AG20443 (cell line): Measurements from ENCODE around the gene RCAN3.
"Not testable (repeated sequence)": the region's sequence is repeated elsewhere in the genome, so short reads cannot be mapped to it uniquely, and the experiment has no call there.

Experiments used
- DNase-seq: peaks from one replicate; pipeline ENCODE4 v3.0.0; 2012; ENCODE audit warnings: low spot score, mixed read lengths

RCAN3 gene

DNA sequence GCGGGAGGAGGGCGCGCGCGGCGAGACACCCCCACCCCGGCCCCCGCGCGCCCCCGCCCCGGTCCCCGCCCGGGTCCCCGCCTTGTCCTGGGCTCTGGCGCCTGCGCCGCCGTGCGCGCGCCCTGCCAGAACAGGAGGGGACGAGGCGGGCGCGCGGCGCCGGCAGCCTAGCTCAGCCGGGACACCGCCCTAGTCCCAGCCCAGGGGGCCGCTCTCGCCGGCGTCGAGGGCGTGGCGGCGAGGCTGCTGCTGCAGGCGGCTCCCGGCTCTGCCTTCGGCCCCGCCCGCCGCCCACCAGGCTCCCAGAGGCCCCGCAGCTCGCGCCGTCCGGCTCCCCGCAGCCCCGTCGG, at the start of gene RCAN3:
RCAN3 (plus strand) TSS at position 128 of the 350 bp plus-strand sequence. CDS start 11,537 bp downstream, outside the sequence.
- peak; percentile 99 for DNase-seq

DNA sequence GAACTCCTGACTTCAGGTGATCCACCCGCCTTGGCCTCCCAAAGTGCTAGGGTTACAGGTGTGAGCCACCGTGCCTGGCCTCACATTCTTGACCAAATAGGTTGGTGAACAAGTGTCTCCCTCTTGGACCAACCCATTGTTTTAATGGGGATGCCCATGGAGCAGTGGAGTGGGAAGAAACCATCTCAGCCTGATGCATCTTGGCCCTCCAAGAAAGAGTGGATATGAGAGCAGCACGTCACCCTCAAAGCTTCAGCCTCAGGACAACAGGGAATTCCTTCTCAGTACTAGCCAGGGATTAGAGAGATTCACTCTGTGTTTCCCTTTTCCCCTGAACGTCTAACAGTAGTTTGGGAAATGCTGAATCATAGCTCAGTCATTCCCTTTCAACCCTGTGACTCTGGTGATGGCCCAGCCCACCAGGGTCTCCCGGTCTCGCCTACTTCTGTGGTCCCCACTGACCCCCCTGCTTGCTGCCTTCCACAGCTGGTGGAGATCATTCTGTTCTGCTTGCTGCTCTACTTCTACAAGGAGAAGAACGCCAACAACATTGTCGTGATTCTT, 49.6 kb upstream of the RCAN3 start:
- DNase-seq = no peak

DNA sequence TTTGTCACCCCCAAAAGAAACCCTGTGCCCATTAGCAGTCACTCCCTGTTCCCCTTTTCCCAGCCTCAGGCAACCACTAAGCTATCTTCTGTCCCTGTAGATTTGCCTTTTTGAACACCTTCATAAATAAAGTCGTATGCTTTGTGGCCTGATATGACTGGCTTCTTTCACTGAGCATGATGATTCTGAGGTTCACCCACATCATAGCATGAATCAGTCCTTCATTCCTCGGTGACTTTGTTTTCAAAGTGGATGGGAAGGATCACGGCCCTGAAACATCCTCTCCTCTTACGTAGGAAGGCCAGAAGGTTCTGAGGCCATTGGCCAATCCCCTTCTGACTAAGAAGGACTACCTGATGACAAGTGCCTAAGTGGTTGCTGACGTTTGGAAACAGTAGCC, 48.0 kb upstream of the RCAN3 start:
- no peak for DNase-seq

DNA sequence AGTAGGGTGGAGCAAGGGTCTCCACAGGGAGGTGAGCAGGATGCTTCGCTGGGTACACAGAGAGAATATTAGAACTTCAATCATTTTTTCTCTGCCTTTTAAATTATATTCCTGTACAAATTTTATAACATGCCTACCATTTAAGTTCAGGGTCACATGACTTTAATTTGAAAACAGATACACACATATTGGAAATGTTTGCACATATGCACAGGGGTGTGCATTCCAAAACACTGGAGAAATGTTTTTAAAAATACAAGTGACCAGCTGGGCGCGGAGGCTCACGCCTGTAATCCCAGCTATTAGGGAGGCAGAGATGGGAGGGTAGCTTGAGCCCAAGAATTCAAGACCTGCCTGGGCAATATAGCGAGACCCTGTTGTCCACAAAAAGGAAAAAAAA, 47.4 kb upstream of the RCAN3 start:
- no peak for DNase-seq

DNA sequence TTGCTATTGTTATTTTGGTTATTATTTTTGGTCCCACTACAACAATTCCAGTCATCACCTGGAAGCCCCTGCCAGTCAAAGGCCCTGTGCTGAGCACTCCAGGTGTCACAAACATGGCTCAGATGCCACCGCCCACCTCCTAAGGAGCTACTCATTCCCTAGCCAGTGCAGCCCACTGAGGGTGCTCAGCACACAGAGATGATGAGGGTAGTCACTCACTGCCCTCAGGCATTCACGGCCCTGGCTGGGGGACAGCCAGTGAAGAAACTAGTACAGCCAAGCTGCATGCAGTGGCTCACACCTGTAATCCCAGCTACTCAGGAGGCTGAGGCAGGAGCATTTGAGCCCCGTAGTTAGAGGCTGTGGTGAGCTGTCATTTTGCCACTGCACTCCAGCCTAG, 44.8 kb upstream of the RCAN3 start:
- DNase-seq = no peak

DNA sequence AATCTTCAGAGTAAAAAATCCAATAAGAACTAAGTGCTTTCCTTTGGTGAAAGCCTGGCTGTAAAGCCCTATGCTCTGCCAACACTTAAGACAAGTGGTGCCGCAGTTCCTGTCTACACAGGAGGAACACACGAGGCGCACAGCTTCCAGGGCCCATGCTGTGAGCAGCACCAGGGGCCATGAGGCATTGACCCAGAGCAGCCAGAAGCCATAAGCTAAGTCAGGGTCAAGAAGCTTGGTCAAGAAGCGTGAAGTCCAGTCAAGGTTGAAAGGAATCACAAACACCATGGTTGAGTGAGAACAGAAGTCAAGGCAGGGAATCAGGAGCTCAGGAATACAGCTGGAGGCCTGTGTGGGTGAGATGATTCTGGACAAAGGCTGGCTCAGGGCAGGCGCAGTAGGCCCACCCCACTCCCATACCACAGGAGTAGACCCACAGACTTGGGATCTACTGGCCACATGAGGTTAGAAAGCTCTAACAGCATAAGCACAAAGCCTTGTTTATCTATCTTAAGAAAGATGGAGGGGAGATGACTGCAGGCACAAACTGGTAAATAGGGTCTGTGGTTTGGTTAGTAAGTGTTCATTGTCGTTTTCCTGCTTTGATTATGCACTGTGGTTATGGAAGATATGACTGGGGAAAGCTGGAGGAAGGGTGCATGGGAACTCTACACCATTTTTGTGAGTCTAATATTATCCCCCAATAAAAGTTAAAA, 42.9 kb upstream of the RCAN3 start:
- no peak for DNase-seq

DNA sequence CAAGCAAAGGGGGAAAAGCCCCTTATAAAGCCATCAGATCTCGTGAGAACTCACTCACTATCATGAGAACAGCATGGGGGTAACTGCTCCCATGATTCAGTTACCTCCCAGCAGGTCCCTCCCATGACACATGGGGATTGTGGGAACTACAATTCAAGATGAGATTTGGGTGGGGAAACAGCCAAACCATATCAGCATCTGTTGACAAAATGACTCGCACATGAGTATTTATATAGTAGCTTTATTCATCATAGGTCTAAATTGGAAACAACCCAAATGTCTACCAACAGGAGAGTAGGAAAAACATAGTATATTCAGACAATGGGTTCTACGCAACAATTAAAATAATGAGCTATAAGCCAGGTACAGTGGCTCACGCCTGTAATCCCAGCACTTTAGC, 40.5 kb upstream of the RCAN3 start:
- DNase-seq = not testable (repeated sequence)

DNA sequence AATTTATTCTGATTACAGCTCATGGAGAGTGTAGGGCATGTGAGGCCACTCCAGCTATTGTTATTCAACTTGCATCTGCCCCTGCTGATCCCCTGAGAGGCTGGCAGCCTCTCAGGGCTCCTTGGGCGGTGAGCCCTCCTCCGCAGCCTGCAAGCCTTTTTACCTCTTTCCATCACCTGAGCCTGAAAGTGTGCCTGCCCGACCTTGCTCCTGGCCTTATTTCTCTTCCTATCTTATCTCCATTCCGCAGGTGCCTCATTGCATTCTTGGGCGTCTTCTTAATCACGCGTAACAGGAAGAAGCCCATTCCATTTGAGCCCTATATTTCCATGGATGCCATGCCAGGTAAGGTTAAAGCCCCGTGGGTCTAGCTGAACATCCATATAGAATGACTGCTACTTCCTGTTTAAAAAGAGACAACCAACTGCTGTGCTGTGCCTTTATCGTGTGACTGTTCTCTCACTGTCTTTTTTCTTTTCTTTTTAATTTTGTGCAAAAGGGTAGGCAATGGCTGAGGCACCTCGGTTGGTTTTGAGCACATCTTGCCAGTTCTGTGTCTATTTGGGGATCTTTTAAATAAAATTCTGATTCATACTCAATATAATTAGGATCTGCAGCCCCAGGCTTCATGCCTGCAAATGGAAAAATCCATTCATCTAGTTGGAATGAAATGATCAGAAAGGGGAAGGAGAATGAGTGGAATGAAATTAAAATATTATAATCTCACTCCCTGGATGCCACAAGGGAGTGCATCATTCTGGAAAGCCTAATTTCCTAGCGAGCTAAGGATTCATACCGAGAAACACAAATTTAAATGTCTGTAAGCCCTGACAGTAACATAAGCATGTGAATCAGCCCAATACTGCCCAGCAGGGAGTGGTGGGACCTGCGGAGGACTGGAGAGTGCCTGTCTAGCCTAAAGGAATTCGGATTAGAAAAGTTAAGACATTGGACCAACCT, 38.6 kb upstream of the RCAN3 start:
- DNase-seq = peak; percentile 73

DNA sequence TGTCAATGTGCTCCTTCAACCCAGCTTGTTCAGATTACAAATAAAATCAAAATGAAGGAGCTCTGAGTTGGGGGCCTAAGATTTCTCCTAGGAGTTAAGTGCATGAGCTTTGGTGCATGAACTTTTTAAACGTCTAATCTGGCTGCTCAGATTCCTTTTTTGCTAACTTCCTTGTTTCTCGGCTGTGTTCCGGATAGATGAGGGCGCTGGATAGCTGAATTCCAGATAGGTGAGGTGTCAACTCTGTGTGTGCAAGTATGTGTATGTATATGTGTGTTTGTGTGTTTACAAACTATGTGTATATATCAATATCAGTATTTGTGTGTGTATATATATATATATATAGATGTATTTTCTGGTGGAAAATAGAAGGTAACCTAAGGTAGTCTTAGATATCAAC, 37.5 kb upstream of the RCAN3 start:
- no peak for DNase-seq

DNA sequence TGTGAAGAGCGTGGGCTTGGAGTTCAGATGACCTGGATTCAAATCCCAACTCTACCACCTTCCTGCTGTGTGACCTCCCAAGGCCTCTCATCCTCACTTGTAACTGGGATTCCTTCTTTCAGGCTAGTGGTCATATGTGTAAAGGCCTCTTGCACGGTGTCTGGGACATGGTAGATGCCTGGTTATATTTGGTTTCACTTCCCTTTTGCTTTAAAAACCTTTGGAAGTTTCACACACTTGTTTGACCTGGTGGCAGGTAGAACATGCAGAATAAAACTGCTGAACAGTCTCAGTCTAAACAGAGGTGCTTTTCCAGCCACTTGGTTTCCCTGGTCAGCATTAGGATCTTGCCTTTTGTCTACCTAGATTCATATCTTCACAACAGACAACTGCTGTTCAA, 37.0 kb upstream of the RCAN3 start:
- DNase-seq = no peak

DNA sequence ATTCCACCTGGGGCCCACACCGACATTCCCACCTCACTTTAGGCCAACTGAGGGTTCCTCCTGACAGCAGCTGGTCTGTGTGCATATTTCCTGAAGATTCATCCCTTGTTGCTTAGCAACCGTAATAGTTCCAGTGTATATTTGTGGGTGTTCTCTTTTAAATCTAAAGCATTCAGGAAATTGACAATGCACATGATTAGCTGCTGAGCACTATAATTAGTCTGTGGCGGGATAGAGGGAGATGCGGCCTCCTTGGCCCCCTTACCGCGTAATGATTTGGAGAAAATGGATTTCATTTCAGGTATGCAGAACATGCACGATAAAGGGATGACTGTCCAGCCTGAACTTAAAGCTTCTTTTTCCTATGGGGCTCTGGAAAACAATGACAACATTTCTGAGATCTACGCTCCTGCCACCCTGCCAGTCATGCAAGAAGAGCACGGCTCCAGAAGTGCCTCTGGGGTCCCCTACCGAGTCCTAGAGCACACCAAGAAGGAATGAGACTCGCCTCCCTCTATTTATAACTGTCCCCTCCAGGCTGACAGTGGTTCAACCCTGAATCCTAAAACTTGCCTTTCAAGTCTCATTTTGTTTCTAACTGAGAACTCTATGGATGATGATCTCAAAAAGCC, 33.8 kb upstream of the RCAN3 start:
- DNase-seq = no peak

DNA sequence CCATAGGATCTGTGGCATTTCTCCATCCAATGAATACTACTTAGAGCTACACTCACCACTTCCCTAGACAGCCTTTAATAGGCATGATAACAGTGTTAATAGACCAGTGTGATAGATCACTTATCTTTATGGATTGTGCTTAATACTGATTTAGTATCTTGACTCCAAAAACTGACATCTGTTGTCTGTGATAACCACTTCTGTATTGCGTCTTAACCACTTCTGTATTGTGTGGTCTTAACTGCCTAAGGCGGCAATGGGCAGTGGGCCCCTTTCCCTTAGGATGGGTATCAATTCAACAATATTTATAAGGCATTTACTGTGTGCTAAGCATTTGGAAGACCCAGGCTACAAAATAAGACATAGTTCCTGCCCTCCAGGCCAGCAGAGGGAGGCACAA, 32.0 kb upstream of the RCAN3 start:
- DNase-seq = no peak

DNA sequence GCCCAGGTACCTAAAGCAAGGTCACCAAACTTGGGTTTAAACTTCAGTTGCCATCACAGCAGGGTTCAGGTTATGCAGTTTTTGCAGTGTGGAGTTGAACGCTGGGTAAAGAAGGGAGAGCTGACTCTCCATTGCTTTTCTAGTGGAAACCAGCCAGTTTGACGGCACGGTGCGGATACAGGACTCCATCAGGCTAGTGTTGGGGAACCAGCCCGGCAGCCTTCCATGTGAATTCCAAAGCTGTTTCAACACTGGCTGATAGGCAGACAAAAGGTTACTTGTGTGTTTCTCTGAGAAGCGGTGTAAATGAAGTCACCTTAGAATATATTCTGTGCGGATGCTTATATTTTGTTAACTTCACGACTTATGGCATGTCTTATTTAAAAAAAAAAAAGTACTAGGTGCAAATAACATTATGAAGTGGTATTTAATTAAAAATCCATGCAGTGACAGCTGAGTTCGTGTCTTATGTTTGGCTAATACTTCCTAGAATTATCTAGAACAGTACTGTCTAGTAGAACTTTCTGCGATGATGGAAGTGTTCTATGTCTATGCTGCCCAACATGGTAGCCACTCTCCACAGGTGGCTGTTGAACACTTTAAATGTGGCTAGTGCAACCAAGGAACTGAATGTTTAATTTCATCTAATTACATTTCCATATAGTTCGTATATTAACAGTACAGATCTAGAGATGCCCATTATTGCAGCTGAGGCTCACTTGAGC, 29.9 kb upstream of the RCAN3 start:
- DNase-seq = no peak

DNA sequence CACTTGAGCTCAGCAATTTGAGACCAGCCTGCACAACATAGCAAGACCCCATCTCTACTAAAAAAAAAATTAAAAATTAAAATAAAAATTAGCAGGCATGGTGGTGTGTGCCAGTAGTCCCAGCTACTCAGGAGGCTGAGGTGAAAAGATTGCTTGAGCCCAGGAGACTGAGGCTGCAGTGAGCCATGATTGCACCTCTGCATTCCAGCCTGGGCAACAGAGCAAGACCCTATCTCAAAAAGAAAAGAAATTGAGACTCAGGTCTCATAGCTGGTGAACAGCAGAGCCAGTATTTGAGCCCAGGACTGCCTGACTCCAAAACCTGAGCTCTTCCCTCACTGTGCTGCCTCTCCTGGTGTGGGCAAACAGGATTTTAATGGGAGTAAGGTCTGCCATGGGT, 28.4 kb upstream of the RCAN3 start:
- no peak for DNase-seq

DNA sequence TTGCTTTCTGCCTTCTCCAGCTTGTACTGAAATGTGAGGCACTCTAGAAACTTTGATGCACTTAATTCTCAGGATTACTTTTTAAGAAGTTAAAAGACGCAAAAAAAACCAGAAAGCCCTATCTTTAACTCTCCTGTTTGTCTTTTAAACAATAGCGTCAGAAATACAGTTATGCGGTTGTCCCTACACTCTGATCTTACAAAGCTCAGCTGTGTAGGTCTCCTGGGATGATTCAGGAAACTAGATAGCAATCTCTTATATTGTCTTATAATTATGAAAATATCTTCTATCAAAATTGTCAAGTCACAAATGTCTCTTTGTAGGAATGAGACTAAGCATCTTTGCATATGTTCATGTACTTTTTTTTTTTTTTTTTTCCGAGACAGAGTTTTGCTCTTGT, 26.9 kb upstream of the RCAN3 start:
- no peak for DNase-seq

DNA sequence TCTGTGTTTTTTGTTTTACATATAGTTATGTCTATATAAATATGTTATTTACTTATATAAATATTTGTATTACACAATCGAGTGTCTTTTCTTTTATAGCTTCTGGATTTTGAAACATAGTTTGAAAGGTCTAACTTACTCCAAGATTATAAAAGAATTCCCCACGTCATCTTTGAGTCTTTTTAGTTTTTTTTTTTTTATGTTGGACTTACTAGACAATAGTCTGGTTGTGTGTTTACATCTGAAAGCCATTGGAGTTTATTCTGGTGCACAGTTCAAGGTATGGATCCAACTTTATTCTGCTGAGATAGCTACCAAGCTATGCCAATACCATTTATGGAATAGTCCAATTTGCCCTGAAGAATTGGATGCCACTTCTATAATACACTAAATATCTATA, 26.1 kb upstream of the RCAN3 start:
- no peak for DNase-seq

DNA sequence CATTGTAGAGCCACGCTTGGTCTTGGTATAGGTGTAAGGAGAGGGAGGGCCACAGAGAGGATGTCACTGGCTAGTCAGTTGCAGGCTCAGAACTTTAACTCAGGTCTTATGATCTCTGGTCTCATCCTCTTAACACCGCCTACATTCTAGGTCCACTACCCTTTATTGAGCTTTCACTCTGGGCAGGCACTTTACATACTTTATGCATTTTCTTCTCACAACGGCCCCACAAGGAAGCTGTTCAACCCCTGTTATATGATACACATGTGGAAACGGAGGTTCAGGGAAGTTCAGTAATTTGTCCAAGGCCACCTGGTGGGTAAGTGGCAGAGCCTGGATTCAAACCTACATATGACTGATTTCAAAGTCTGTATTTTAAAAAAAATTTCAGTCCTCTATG, 25.3 kb upstream of the RCAN3 start:
- DNase-seq = no peak

DNA sequence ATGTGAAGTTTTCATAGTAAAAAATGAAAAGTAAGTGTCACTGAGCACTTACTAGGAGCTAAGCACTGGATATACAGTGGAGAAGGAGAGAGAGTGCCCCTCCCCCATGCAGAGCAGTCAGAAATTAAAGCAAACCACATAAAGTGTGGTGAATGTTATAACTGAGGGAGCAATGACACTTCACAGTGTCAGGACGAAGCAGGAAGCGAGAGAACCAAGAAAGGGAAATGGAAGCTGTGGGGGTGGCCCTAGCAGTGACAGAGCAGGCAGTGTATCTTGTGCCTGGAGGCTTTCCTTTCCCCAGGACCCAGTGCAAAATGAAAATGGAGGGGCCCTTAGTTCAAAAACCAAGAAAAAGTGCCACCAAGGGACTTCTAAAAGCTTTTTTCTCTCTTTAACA, 21.5 kb upstream of the RCAN3 start:
- DNase-seq = no peak

DNA sequence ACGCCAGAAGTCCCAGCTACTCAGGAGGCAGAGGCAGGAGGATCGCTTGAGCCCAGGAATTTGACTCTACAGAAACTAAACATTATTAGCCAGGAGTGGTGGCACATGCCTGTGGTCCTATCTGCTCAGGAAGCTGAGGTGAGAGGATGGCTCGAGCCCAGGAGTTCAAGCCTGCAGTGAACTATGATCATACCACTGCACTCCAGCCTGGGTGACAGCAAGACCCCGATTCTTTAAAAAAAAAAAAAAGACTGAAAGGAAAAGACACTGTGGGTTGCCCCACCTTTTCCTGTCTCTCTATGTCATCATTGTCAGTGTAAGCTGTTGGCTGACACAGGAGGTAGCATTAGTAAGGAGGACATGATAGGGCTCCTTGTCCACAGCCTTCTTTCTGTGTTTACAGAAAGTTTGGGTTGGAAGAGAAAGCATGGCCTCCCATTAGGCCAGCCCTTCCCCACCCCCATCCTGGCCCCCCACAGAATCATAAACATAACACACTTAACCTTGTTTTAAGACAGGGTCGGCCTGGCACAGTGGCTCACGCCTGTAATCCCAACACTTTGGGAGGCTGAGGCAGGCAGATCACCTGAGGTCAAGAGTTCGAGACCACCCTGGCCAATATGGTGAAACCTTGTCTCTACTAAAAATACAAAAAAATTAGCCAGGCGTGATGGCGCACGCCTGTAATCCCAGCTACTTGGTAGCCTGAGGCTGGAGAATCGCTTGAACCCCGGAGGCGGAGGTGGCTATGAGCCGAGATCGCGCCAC, 20.6 kb upstream of the RCAN3 start:
- no peak for DNase-seq

DNA sequence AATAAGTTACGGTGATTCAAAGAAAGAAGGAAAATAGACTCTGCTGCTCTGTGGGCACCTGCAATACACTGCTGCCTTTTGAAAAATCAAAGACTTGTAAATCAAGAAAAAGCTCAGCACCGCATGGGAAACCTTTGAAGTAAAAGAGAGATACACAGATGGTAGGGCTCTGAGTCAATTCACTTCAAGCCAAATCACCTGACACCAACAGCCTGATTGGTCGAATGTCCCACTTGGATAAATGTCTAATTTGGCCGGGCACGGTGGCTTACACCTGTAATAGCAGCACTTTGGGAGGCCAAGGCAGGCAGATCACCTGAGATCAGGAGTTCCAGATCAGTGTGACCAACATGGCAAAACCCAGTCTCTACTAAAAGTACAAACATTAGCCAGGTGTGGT, 19.2 kb upstream of the RCAN3 start:
- no peak for DNase-seq

DNA sequence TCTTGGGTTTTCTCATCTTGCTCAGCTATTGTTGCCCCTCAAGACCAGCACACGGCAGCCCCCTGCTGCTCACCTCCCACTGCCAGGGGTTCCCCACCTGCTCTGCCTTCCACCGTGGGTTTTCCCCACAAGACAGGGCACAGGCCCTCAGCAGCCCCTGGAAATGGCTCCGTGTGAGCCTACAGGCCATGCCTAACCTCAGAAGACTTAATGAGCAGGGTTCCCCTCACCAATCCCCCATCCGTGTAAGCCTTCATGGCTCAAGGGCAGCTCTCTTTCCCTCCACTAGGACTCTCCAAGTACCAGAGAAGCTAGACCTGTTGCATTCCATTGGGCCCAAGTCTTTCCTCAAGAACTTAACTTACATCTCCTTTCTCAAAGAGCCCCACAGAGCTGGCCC, 18.4 kb upstream of the RCAN3 start:
- DNase-seq = no peak
